WTC11 (cell line): ENCODE results near the gene NBL1.

ENCODE experiments used
- ATF1 ChIP-seq: sonication (generic); formaldehyde crosslinking; IDR thresholded peaks from 2 replicates; pipeline ENCODE4 v1.8.1; 2023; ENCODE audit warnings: mild to moderate bottlenecking, moderate library complexity, missing genetic modification reagents
- ATF3 ChIP-seq: sonication (generic); formaldehyde crosslinking; conservative IDR thresholded peaks from 2 replicates; pipeline ENCODE4 v1.8.1; 2022; ENCODE audit warnings: mild to moderate bottlenecking, missing genetic modification reagents
- CTCF ChIP-seq: fragments of 200-600 bp; IDR thresholded peaks from 2 replicates; pipeline ENCODE4 v1.8.0; 2022; ENCODE audit warnings: antibody characterized with exemption
- ETV6 ChIP-seq: sonication (generic); formaldehyde crosslinking; IDR thresholded peaks from 2 replicates; pipeline ENCODE4 v1.8.1; 2022; ENCODE audit warnings: mild to moderate bottlenecking, missing genetic modification reagents
- FOXJ3 ChIP-seq: sonication (generic); formaldehyde crosslinking; IDR thresholded peaks from 2 replicates; pipeline ENCODE4 v1.9.0; 2021; ENCODE audit warnings: missing genetic modification reagents, mild to moderate bottlenecking, borderline replicate concordance
- HMGXB4 ChIP-seq: sonication (generic); formaldehyde crosslinking; IDR thresholded peaks from 2 replicates; pipeline ENCODE4 v1.8.1; 2023; ENCODE audit warnings: mild to moderate bottlenecking, moderate library complexity, missing genetic modification reagents
- MAX ChIP-seq: sonication (generic); formaldehyde crosslinking; IDR thresholded peaks from 2 replicates; pipeline ENCODE4 v1.8.0; 2022; ENCODE audit warnings: mild to moderate bottlenecking, missing genetic modification reagents
- SP1 ChIP-seq: sonication (generic); formaldehyde crosslinking; conservative IDR thresholded peaks from 2 replicates; pipeline ENCODE4 v1.8.1; 2022; ENCODE audit warnings: missing genetic modification reagents
- TP53 ChIP-seq: sonication (generic); formaldehyde crosslinking; IDR thresholded peaks from 2 replicates; pipeline ENCODE4 v1.8.1; 2023; ENCODE audit warnings: mild to moderate bottlenecking, missing genetic modification reagents

GRCh38 chr1:19640363-19641316 is 3.5 kb upstream of the NBL1 start:
- no peak for TF ChIP-seq ATF3
- TF ChIP-seq HMGXB4 (CRISPR knock-in tag) = no peak
- no peak for TF ChIP-seq FOXJ3 (CRISPR knock-in tag)
- no peak for TF ChIP-seq TP53 (CRISPR knock-in tag)
- no peak for TF ChIP-seq ATF1 (CRISPR knock-in tag)
- TF ChIP-seq SP1 (CRISPR knock-in tag) = no peak
- TF ChIP-seq CTCF = no peak
- TF ChIP-seq MAX (CRISPR knock-in tag) = no peak
- no peak for TF ChIP-seq ETV6 (CRISPR knock-in tag)
